Stimulated activated CD8-positive, alpha-beta memory T cell treated with anti-CD3 and anti-CD28 coated beads, Interleukin-4, amount 100 ng/mL, for 4 hours (primary cell): ENCODE results near the gene TSPAN14.
"Not testable (repeated sequence)": the region's sequence is repeated elsewhere in the genome, so short reads cannot be mapped to it uniquely, and the experiment has no call there.

ENCODE experiments used
- DNase-seq, 2 donors: peaks; one replicate each; pipeline ENCODE4 v3.0.0-alpha.2; 2020; ENCODE audit warnings: low read depth in 2 of 2, low spot score in 1 of 2

TSPAN14 gene, protein sequence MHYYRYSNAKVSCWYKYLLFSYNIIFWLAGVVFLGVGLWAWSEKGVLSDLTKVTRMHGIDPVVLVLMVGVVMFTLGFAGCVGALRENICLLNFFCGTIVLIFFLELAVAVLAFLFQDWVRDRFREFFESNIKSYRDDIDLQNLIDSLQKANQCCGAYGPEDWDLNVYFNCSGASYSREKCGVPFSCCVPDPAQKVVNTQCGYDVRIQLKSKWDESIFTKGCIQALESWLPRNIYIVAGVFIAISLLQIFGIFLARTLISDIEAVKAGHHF

DNA sequence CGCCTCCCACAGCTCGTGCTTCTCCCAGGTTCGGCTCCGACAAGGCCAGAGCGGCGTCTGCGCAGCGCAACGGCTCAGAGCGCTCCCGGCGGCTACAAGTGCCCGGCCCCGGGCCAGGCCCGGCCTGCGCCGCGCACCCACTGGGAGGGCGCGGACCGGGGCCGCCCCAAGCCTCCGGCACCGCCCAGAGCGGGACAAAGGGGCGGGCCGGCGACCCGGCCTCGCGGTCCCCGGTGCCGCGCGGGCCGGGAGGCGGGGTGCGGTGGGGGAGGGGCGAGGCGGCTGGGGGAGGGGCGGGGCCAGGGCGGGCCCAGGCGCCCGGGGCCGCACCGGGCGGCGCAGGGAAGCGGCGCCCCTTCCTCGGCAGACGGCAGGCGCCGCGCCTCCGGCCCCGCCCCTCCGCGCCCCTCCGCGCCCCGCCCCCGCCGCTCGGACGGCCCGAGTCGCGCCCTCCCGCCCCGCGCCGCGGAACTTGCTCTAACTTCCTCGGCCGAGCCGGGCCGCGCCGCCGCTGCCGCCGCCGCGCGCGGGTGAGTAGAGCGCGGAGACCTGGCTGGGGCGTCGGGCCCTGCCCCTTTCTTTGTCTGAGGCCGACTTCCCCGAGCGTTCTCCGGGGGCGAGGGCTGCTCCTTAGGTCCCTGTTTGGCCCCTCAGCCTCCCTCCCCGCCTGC lies at the start of gene TSPAN14:
Gene TSPAN14 (plus strand): TSS at position 469 of the 671 bp plus-strand sequence. CDS start 34,924 bp downstream, outside the sequence.
- no peak for DNase-seq

DNA sequence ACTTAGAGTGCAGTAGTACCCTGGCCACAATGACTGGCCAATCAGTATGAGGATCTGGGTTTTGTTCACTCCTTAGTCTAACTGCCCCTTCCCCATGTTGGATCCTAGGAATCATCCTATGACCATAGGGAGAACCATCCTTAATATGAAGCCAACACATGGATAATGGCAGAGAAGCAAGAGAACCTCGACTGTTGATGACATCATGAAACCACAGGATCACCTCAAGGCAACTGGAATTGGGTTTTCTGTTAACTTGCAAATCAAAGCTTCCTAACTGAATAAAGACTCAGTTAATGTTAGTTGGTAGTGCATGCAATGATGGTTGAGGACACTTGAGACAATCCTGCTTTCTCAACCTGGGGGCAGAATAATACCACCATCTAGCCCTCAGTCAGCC lies 49.1 kb upstream of the TSPAN14 start:
- no peak for DNase-seq

DNA sequence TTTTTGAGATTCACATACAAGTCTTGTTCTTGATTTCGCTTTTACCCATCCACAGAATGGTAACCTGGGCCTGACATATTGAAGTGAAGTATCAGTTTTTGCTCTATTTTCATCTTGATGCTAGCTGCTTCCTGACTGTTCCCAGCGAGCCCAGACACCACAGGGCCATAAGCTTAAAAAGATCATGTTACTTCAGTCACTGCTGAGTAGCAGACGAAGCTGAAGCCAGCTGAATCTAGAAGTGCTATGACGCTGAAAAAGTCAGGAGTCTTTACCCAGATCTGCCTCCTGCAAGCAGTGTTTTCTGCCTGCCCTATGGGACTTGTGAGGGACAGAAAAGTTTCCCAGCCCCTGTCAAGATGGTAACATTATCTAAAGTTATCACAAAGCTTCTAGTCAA lies 48.5 kb upstream of the TSPAN14 start:
- no peak for DNase-seq

DNA sequence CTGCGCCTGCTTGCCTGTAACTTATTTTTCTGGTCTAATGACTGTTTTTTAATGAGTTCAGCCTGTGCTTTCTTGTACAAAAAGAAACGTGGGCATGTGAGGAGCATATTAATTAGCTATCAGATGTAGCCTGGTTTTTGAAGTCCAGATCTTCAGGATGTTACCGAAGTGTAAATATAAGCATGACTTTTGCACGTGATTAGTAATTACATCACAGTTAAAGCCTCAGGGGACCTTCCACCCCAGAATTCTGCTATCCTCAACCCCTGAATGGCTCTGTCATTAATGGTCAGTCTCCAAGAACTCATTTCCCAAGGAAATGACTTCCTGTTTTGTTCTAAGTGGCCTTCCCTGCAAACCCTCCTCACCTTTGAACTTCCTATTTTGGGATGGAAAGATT lies 47.9 kb upstream of the TSPAN14 start:
- DNase-seq = no peak

DNA sequence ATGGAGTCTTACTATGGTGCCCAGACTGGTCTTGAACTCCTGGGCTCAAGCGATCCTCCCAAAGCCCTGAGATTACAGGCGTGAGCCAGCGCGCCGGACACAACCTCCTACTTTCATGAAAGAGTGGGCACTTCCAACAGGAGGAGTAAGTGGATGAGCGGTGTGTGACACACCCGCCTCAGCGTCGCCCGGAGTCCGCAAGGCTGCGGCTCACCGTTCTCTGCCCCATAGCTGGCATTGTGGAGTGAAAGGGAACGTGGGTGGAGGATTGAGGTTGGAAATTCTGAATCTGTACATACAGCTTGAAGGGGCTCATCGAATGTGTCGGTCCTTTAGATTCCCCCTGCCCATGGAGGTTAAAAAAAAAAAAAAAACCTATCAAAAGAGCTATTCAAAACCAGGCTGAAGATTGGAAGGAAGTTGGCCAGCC lies 46.3 kb upstream of the TSPAN14 start:
- peak; percentile 14 to 46 for DNase-seq

DNA sequence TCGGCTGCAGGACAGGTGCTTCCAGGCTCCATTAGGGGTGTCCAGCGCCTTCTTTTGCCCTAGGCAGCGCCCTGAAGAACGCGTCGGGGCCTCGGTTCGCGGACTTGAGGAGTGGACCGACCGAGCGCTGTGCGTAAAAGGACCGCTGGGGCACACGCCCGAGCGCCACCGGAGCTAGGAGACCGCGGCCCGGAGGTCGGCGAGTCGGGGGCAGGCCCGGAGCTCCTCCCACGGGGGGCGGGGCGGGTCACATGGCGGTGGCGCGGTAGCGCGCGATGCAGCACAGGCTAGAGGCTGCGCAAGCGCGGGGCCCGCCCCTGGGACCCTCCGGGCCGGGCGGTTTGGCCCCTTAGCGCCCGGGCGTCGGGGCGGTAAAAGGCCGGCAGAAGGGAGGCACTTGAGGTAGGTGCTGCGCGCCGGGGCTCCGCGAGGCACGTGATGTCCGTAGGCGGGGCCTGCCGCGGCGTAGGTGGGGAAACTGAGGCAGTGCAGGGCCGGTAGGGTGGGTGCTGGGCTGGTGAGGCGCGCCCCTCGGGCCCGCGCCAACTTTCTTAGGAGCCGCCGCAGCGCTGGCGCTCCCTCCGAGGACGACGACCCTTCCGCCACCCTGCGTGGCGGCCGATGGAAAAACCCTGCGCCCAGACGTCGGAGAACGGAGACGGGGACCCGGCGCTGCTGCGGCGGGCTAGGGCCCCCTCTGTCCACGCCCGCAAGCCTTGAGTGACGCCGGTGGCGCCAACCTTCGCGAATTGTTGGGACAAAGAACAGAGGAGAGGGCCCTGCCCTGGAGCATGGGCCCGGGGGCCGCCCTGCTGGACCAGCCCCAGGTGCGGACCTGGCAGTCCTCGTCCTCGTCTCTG lies 45.6 kb upstream of the TSPAN14 start, which contains the start of gene PRXL2A:
Gene PRXL2A (plus strand): TSS at position 310 of the 860 bp plus-strand sequence. CDS start 11,917 bp downstream, outside the sequence.
- peak; percentile 47 to 70 for DNase-seq

DNA sequence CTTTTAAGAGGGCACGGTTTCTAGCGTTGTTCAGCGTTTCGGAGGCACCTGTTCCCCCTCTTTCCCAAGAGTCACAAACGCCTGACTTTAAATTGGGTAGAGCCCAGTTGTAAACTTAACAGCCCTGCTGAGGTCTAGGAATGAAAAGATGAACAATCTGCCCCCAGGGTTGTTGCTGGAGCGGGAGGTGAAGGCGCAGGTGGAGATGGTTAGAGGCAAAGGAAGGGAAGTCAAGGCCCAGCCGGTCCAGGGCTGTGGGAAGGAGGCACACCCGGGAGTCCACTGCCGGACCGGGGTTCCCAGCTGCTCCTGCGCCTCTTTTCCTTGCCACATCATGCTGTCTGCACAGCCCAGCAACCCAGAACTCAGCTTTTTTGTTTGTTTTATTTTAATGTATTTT lies 45.0 kb upstream of the TSPAN14 start:
- DNase-seq = no peak

DNA sequence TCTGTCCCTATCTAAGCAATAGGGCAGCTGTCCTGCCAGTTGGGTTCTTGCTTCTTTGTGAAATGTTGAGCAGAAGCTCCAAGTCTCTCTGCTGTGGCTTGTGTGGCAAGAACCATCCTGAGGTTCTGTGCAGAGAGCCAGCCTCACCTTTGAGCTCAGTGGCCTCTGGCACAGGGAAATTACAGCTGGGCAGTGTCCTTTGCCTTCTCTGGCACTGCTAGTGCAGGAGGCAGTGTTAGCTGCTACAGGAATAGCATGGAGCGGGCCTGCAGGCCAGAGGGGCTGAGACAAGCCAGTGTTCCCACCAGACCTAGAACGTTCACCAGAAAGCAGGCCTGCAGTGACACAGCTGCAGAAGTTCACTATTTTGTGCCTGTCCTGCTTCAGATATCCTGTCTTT lies 44.0 kb upstream of the TSPAN14 start:
- no peak for DNase-seq

DNA sequence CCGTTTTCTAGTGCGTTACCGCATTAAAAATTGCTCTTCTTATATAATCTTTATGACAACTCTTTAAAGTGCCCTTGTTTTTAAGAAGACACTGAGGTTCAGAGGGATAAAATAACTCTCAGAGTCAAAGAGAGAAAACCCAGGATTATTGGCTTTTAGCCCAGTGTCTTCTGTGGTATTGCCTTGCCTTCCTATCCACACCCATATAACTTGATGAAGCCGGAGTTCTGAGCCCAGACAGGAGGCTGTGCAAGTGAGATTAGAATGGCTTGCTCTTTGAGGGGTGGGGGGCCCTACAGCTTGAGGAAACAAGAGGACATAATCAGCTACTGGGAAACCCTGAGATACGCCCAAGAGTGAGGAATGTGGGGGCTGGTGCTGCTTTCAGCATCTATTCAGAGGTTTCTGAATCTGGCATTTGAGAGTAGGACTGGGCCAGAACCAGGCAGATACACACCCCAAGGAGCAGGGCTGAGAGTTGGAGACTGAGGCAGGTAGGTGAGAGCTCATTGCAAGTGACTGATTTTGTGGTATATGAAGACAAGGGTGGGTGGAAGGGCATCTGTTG lies 43.4 kb upstream of the TSPAN14 start:
- DNase-seq = no peak

DNA sequence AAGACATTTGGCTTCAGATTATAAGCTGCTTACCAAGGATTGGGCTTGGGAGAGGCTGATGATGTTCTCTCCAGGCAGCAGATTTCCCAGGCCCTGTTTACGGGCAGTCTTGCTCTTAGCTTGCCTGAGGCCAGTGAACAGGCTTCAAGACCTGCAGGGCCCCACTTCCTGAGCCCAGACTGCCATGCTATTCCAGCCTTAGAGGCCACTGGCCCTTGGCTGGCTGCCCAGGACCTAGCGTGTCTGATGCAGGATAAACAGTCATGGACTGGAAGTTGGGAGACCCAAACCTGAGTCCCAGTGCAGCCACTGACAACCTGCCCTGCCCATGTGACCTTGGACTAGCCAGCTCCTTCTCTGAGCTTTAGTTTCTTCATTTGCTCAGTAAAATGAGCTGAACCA lies 42.8 kb upstream of the TSPAN14 start:
- DNase-seq = no peak

DNA sequence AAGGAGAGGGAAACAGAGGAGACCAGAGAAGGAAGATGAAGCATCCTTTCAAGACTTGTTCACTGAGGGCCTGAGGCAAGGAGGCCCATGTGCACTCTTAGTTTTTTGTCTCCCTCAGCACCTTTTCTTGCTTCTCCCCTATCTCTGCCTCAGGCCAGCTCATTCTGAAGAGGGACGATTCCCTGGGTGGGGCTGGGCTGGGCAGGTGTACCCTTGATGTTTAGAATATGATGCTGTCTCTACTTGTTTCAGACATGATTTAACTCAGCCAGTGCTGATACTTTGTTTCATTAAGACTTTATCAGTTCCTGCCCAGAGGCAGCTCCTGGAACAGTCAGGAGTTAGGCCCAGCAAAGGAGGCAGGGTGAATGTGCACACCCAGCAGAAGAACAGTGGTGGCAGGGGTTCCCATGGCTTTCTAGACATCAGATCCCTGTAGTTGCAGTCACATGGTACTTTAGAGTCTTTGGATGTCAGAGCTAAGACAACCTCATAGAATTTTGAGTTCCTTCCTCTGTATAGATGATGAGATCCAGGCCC lies 42.4 kb upstream of the TSPAN14 start:
- DNase-seq = no peak

DNA sequence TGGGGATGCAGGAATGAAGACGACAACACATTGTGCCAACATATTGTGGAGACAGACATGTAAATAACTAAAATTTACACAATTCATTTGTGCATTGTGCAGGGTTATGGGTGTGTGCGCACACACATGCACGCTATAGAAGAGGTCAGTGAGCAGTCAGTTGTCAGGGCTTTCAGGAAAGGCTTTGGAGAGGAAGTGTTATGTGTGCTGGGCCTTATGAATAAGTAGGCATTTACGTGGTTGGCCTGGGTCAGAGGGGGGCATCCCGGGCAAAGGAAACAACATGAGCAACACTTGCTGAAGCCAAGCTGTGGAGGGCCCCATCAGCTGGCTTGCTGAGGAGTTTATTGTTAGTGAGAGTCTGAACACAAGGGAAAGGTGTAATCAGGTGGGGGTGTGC lies 41.6 kb upstream of the TSPAN14 start:
- DNase-seq = no peak

DNA sequence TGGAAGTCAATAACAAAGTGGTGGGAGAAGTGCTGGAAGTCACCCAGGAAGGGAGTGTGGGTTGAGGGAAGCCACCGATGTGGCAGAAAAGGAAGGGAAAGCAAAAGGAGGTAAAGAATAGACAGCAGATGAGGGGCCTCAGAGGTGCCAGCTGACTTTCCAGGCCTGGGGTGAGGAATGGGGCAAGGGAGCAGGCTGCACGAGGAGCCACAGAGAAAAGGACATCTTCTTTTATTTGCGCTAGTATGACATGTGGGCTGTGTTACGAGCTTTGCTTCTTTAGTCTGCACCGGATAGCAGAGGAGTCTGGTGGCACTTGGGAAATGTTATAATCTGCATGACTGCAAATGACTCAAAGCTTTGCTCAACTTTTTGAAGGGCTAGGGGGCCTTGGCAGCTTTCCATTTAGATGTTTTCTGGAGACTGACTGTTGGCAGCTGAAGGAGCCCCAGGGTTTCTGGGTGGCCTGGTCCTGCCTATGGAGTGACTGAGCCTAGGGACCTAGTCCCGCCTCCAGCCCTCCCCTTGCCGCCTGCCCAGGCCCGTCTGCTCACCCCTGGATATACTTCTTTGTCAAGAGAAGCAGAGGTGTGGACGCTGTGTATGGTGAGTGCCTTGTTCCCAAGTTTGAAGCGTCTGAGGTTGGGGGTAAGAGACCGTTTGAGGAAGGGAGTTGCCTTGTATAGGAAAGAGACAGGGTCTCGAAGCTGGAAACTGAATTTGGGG lies 40.7 kb upstream of the TSPAN14 start:
- no peak for DNase-seq

DNA sequence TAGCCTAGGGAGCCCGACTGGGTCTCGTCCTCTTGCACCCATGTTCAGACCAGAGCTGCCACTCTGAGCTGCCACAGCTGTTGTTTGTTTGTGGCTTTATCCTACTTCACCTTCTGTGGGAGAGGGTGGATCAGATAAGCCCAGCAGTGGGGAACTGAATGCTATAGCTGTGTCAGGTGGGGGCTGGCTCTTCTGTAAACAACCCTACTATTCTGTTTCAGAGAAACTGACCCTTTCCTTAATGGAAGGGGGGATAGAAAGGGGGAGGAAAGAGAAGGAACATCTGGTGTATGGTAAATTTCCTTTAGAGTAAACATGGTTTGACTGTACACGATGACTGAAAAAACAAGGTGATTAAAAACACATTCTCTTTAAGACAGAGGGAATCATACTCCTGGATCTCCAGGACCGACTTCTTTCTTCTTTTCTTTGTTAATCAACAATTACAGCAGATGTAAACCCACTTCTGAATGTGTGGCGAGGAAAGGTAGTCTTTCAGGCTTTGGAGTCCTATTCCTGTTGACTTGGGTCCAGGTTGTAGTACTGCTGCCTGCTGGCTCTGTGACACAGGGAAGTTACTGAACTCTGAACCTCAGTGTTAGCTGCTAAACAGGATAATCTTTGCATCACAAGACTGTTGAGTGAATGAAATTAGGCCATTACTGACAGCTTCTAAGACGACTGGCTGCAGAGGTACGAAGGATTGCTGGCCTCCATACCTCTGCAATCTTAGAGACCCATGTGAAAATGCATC lies 39.8 kb upstream of the TSPAN14 start:
- DNase-seq = no peak

DNA sequence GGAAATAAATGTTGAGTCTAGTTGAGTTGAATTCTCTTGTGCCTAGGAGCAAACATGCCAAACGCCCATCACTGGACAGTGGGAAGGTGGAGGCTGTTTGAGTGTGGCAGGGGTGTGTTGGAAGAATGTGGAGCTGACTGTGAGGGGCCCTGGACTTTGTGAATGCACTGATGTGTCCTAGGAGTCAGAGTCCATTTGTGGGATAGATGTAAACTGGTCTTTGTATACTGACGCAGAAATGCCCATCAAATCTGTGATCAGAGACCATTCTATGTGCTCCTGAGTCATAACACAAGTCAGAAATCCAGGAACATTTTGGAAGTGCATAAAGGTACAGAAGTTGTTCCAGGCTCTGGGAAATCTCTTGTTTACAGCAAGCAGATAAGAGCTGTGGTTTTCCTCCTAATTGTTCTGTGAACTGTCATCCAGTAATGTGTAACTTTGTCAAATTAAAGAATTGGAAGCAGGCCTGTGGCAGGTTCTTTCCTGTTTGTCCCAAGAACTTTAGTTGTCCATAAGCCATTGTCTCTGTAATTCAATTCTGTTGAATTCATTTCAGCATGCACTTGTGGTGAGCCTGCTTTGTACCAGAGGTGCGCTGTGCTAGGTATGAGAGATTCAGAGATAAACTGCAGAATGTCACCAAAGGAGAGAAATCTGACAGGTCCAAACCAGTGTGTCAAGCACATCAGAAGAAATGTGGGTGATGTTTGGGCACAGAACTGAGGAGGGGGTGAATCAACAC lies 38.2 kb upstream of the TSPAN14 start:
- DNase-seq = no peak

DNA sequence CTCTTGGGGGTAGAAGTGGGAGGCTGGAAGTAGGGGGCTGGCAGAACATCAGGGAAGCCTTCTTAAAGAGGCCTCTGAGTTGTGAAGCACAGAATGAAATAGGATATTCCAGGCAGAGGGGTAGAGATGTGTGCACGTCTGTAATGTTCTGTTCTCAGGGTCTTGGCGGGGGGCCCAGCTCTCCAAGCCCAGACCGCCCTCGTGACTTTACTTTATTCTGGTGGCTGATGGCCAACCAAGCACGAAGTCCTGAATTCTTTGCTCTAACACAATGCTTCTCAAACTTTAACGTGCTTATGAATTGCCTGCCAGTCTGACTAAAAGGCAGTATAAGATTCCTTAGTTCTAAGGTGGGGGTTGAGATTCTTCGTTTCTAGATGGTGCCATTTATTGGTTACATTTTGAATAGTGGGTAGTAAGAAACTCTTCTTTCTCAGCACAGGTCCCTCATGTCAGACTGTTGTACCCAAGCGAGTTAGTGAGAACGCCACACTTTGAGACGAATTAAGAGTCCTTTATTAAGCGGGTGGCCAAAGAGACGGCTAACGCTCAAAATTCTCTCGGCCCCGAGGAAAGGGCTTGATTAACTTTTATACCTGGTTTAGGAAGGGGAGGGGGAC lies 37.5 kb upstream of the TSPAN14 start:
- no peak for DNase-seq

DNA sequence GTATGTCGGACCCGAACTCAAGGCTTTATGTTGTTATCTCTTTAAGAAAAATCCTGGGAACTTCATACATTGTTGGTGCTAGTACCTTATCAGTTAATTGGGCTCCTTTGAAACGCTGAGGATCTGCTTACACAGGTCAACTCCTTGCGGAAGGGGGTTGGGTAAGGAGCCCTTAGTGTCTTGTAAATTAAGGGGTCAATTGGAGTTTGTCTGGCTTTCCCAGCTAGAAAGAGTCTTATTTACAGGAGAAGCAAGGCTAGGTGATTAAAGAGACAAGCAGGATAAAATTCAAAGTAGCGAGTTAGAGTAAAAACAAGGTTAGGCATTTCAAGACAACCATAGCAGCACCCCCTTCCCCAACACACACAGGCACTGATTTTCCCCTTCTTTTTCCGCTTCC lies 36.9 kb upstream of the TSPAN14 start:
- not testable (repeated sequence) for DNase-seq

DNA sequence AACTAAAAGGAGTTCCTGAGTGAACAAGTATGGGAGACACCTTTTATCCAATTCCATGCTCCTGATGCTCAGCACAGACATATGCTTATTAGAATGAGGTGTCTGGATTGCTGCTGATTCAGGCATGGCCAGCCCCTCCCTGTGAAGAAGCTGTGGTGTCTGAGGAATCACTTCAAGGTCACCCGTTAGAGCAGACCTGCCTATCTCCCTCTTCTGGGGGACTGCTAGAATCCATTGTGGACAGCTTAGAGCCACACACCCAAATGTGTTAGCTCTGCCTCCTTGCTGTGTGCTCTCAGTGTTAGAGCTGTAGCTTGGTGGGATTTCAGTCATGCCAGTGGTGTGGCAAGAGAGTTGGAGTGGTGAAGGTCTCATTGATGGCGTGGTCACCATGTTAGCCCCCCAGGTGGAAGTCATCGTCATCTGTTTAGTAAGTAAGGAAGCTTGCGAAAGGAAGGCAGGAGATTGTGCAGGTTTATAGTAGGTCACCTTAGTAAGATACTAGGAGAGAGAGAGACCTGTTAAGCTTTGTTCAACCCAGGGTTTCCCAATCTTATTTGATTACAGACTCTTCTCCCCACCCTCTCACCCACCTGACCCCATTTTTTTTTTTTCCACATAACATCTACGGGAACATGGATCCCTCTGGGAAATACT lies 32.9 kb upstream of the TSPAN14 start:
- DNase-seq = no peak
